K562 (cell line): ENCODE data around the gene AKAP6. TPM values are rescaled to one million over a fixed set of nuclear protein-coding genes. Genes with fewer than 3 reads are reported as not detected.
A peak's percentile ranks its signal among the peaks of the same experiment; 100 is the strongest.

ENCODE experiments used
- ATAC-seq: fragments of 200-7000 bp; cut with Tn5 transposase; 3 replicates; pipeline ENCODE4 v1.9.1; 2020; ENCODE audit warnings: moderate library complexity
- BruUV-seq: library from RNA; stranded (reverse); fragments of 400-500 nt; replicated peaks from 2 replicates; lab custom pipeline; 2021; lab: Mats Ljungman, UMichigan
- CTCF ChIA-PET: fragments of 300-600 bp; formaldehyde crosslinking; extraction: SDS; loops from one replicate; lab custom pipeline; 2021; ENCODE audit warnings: low intra/inter-chr PET ratio; lab: Yijun Ruan, JAX
- POLR2A ChIA-PET: fragments of 300-600, 350-650 bp; sonication (Branson Sonifier 250); formaldehyde crosslinking; extraction: SDS; loops from one replicate; lab custom pipeline; 2021; ENCODE audit warnings: antibody characterized with exemption, inconsistent platforms; lab: Yijun Ruan, JAX
- DNase-seq, 4 experiments: peaks; one replicate each; pipeline versions ENCODE4 v3.0.0 to v3.0.0-alpha.2; 2011 to 2018; ENCODE audit warnings: low spot score in 3 of 4, mixed read lengths in 3 of 4; ENCODE audit errors: extremely low read depth in 1 of 4
- FAIRE-seq: peaks from 2 replicates; lab custom pipeline; 2011; peaks lifted over from hg19 to GRCh38; lab: Jason Lieb, UNC
- H2AFZ ChIP-seq: 2 replicates; pipeline ENCODE4 v1.6.0; 2011; ENCODE audit warnings: low read depth, low read length, control low read depth, inconsistent platforms
- H3K27ac ChIP-seq: fragments of 200-600 bp; 3 replicates; pipeline ENCODE4 v1.8.0; 2011; ENCODE audit warnings: low read depth, mild to moderate bottlenecking, control low read depth, inconsistent platforms, low read length, moderate library complexity, mixed read lengths; ENCODE audit errors: extremely low read depth
- H3K27me3 ChIP-seq, 2 experiments: fragments of 300-600 bp in 1 of 2; 2 replicates in 1 of 2; 3 replicates in 1 of 2; pipeline versions ENCODE4 v1.6.0 to v1.8.0; 2011; ENCODE audit warnings: inconsistent platforms in 2 of 2, low read length in 2 of 2, mild to moderate bottlenecking in 1 of 2, mixed read lengths in 1 of 2, moderate library complexity in 1 of 2; ENCODE audit not compliant: control insufficient read depth in 2 of 2, insufficient read depth in 2 of 2
- H3K36me3 ChIP-seq: fragments of 300-600 bp; 3 replicates; pipeline ENCODE4 v1.8.0; 2011; ENCODE audit warnings: mild to moderate bottlenecking, low read length, inconsistent platforms; ENCODE audit not compliant: control insufficient read depth, insufficient read depth
- H3K4me1 ChIP-seq, 2 experiments: fragments of 200-600 bp in 1 of 2; replicated peaks in 1 of 2; 2 replicates in 1 of 2; 3 replicates in 1 of 2; pipeline versions ENCODE4 v1.5.1 to v1.8.0; 2011; ENCODE audit warnings: inconsistent platforms in 2 of 2, low read length in 2 of 2, mild to moderate bottlenecking in 1 of 2, mixed read lengths in 1 of 2, moderate library complexity in 1 of 2; ENCODE audit not compliant: control insufficient read depth in 2 of 2, insufficient read depth in 2 of 2
- H3K4me2 ChIP-seq: 2 replicates; pipeline ENCODE4 v1.6.1; 2011; ENCODE audit warnings: low read length, control low read depth, inconsistent platforms, mixed read lengths; ENCODE audit not compliant: insufficient read depth
- H3K4me3 ChIP-seq: fragments of 200-600 bp; sonication (generic), shearing (Covaris generic); 2 replicates; pipeline ENCODE4 v1.5.1; 2016; ENCODE audit warnings: control low read depth, inconsistent platforms
- H3K79me2 ChIP-seq: fragments of 200-600 bp; 3 replicates; pipeline ENCODE4 v1.8.0; 2011; ENCODE audit warnings: low read length, inconsistent platforms; ENCODE audit not compliant: control insufficient read depth, insufficient read depth
- H3K9ac ChIP-seq, 2 experiments: 2 replicates each; pipeline versions ENCODE4 v1.6.0 to v1.6.1; 2011; ENCODE audit warnings: low read depth in 2 of 2, low read length in 2 of 2, control low read depth in 1 of 2, inconsistent platforms in 1 of 2, mild to moderate bottlenecking in 1 of 2, mixed read lengths in 1 of 2; ENCODE audit not compliant: insufficient read depth in 1 of 2
- H3K9me1 ChIP-seq: one replicate; pipeline ENCODE4 v1.6.0; 2011; ENCODE audit warnings: inconsistent platforms, mild to moderate bottlenecking, low read length, moderate library complexity; ENCODE audit not compliant: control insufficient read depth, insufficient read depth
- H3K9me3 ChIP-seq: replicated peaks from 2 replicates; pipeline ENCODE4 v1.5.1; 2011; ENCODE audit warnings: low read depth, low read length, inconsistent platforms; ENCODE audit not compliant: control insufficient read depth, insufficient read depth
- H4K20me1 ChIP-seq: replicated peaks from 2 replicates; pipeline ENCODE4 v1.6.1; 2011; ENCODE audit warnings: low read length, inconsistent platforms, mixed read lengths; ENCODE audit not compliant: control insufficient read depth, insufficient read depth
- CCAR2 ChIP-seq: fragments of 200-400 bp; formaldehyde crosslinking; IDR thresholded peaks from 2 replicates; pipeline ENCODE4 v1.6.1; 2017; ENCODE audit warnings: mild to moderate bottlenecking, low read depth, low read length
- FOSL1 ChIP-seq: fragments of 200-800 bp; sonication (Bioruptor generic); conservative IDR thresholded peaks from 2 replicates; pipeline ENCODE4 v1.6.1; 2016; ENCODE audit warnings: missing genetic modification characterization, missing compliant biosample characterization
- RAD21 ChIP-seq, 2 experiments: fragments of 250-450 bp in 1 of 2; fragments of 450-650 bp in 1 of 2; sonication (Bioruptor Pico) in 1 of 2; formaldehyde crosslinking in 1 of 2; IDR thresholded peaks in 1 of 2; conservative IDR thresholded peaks in 1 of 2; 2 replicates each; pipeline versions ENCODE4 v1.4.0 to v1.8.0; 2020 to 2022; ENCODE audit warnings: mild to moderate bottlenecking in 2 of 2, moderate library complexity in 1 of 2
- SMC3 ChIP-seq: conservative IDR thresholded peaks from 2 replicates; pipeline ENCODE4 v1.6.1; 2011; ENCODE audit warnings: low read depth, low read length, improper control_type of control experiment; ENCODE audit not compliant: insufficient read depth
- TCFL5 ChIP-seq: fragments of 250-450 bp; sonication (Bioruptor Pico); conservative IDR thresholded peaks from 2 replicates; pipeline ENCODE4 v1.6.1; 2021; ENCODE audit warnings: mild to moderate bottlenecking, moderate library complexity, matching md5 sums
- ZNF347 ChIP-seq: fragments of 450-650 bp; formaldehyde crosslinking; IDR thresholded peaks from 2 replicates; pipeline ENCODE4 v1.4.0; 2020; ENCODE audit warnings: low read depth, mild to moderate bottlenecking, moderate library complexity
- WGBS: fragments of 100-300 bp; shearing (Covaris generic); methylation state at CpG from one replicate; pipeline ENCODE4 v1.1.6; 2016; ENCODE audit warnings: low coverage, mixed read lengths; ENCODE audit not compliant: insufficient coverage; ENCODE audit errors: missing lambda C conversion rate; 5-methylcytosine and 5-hydroxymethylcytosine counted together
- in situ Hi-C: fragments of 300-500 bp; cut with MboI; formaldehyde crosslinking; loops from 4 replicates; pipeline ENCODE4 v1.15.0; 2018; ENCODE audit warnings: inconsistent platforms, mixed read lengths
- intact Hi-C: fragments of 100-400 bp; cut with micrococcal nuclease; formaldehyde crosslinking; loops from 2 replicates; pipeline ENCODE4 v1.14.2; 2022
- polyA plus RNA-seq, 8 experiments: library from polyadenylated mRNA; depleted of rRNA in 4 of 8; stranded (reverse) in 5 of 8; unstranded in 3 of 8; fragments of >200 nt; fragmentation: Nextera tagmentation in 2 of 8; fragmentation: Illumina TruSeq in 1 of 8; extraction: Ambion mirVana in 2 of 8; extraction: Trizol in 1 of 8; gene quantifications; 2 replicates each; pipeline versions ENCODE4 v1.2.1 to v1.2.3, GENCODE V29; 2011 to 2014; ENCODE audit warnings: inconsistent platforms in 1 of 8, missing spikeins in 1 of 8
- total RNA-seq, 7 experiments: library from RNA; depleted of rRNA in 6 of 7; stranded (reverse); fragments of >200 nt in 6 of 7; fragmentation: Illumina TruSeq in 2 of 7; extraction: Trizol in 2 of 7; gene quantifications; 2 replicates each; pipeline versions ENCODE4 v1.2.1 to v1.2.3, GENCODE V29; 2011 to 2021; ENCODE audit warnings: low replicate concordance in 1 of 7
- TF ChIP-seq, protein P1 (sequence below): fragments of 450-650 bp; IDR thresholded peaks from 2 replicates; pipeline ENCODE4 v1.6.1; 2018; ENCODE audit warnings: mild to moderate bottlenecking, low read depth; ENCODE audit not compliant: partially characterized antibody
- TF ChIP-seq, protein P2 (sequence below), 3 experiments: IDR thresholded peaks in 2 of 3; conservative IDR thresholded peaks in 1 of 3; 2 replicates each; pipeline ENCODE4 v1.5.1; 2011 to 2012; ENCODE audit warnings: low read length in 3 of 3, mild to moderate bottlenecking in 3 of 3, control low read depth in 2 of 3, improper control_type of control experiment in 1 of 3, inconsistent platforms in 1 of 3, low read depth in 1 of 3, mixed read lengths in 1 of 3, moderate library complexity in 1 of 3; ENCODE audit not compliant: insufficient read depth in 2 of 3

The AKAP6 gene
- total and polyA plus RNA-seq, 9 of the 15 experiments (the other 6 are each of a cell fraction or from before 2014, with no cell fraction given), result 0.03 to 1.7 (median 0.48) TPM

DNA sequence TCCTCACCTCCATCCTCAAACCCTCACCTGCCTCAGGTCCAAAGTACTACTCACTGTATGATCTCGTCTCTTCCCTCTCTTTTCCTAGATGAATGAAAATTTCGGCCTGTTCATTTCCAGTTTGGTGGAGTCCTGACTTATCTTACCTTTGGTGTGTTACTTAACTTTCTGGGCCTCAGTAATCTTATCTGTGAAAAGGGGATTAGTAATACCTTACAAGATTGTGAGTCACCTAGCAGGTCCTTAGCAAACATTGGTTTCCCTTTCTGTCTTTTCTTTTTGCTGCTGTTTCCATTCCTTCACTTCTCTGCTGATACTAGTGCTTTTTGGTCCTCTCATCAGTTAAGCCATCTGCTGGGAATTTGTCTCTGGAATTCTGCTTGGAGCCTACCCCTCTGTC is 52.8 kb downstream of the AKAP6 start:
- no peaks in the 10 kb centered on the region for H3K36me3 ChIP-seq

DNA sequence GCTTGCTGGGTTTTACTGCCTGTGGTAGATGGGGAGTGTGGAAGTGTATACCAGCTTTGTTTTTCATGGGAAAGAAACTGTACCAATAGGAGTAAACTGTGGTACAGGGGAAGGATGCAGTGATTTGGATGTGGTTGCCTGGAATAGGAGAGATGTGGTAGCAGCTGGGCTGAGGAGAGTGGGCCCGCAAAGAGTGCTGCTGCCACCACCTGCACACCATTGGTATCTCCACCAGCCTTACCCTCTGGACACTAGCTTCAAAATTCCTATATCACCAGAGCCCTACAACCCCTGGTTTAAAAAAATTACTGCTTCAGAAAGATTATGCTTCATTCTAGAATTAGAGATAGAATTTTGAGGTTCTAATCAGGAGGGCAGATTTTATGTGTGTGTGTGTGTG is 53.6 kb downstream of the AKAP6 start:
- POLR2A ChIA-PET, result interaction anchor here (0.5 kb wide), 1 partner anchor 201 kb away, joined by 3 read pairs; no protein-coding TSS in a partner anchor
- in situ Hi-C loops, result no loop called here
- no peak for FAIRE-seq

More for the DNA sequence above, 52.8 kb downstream of the AKAP6 start:
- no peak overlapping the region for H3K4me3 ChIP-seq
- H2AFZ ChIP-seq, result no peak overlapping the region
- no peak for DNase-seq
- BruUV-seq, result no TSS peak
- H3K4me1 ChIP-seq, result 0 out of 5 replicates have a peak, but pooled peaks cover 0 to 2% of the 10 kb centered on the region in 2 experiments
- no peaks in the 10 kb centered on the region for H4K20me1 ChIP-seq
- ATAC-seq, result no peak
- H3K9me1 ChIP-seq, result no peaks in the 10 kb centered on the region
- POLR2A ChIA-PET, result no interaction called here
- CTCF ChIA-PET, result no interaction called here
- TF ChIP-seq TCFL5 (CRISPR knock-in tag) (no peak), FOSL1 (tag) (peak; percentile 53)
- no peak overlapping the region for H3K9ac ChIP-seq
- FAIRE-seq, result no peak
- H3K4me2 ChIP-seq, result no peak overlapping the region
- in situ Hi-C loops (no loop called here), intact Hi-C loops (loop anchor here (2.0 to 10.0 kb wide), 2 partner anchors 47 to 127 kb away; no protein-coding TSS in a partner anchor)
- H3K79me2 ChIP-seq, result no peaks in the 10 kb centered on the region
- no peaks in the 10 kb centered on the region for H3K9me3 ChIP-seq
- WGBS, result 14% methylated on average over 2 of the region's 2 CpGs
- H3K27ac ChIP-seq, result no peak overlapping the region
- H3K27me3 ChIP-seq, result no peaks in the 10 kb centered on the region

More for the DNA sequence above, 53.6 kb downstream of the AKAP6 start:
- TF ChIP-seq CCAR2 (no peak), SMC3 (0 out of 2 replicates have a peak, but pooled peaks have one; percentile 18), ZNF347 (CRISPR knock-in tag) (no peak), RAD21 (CRISPR knock-in tag; conservative IDR thresholded peaks at IDR 0.05 in 1 of 2, IDR thresholded peaks at IDR 0.05 in 1 of 2) (peak in 1 of 2 experiments; percentile 51; a peak in 2 of 4 replicates)
- TF ChIP-seq, protein P1, sequence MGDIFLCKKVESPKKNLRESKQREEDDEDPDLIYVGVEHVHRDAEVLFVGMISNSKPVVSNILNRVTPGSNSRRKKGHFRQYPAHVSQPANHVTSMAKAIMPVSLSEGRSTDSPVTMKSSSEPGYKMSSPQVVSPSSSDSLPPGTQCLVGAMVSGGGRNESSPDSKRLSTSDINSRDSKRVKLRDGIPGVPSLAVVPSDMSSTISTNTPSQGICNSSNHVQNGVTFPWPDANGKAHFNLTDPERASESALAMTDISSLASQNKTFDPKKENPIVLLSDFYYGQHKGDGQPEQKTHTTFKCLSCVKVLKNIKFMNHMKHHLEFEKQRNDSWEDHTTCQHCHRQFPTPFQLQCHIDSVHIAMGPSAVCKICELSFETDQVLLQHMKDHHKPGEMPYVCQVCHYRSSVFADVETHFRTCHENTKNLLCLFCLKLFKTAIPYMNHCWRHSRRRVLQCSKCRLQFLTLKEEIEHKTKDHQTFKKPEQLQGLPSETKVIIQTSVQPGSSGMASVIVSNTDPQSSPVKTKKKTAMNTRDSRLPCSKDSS, result no peak
- TF ChIP-seq, protein P2, sequence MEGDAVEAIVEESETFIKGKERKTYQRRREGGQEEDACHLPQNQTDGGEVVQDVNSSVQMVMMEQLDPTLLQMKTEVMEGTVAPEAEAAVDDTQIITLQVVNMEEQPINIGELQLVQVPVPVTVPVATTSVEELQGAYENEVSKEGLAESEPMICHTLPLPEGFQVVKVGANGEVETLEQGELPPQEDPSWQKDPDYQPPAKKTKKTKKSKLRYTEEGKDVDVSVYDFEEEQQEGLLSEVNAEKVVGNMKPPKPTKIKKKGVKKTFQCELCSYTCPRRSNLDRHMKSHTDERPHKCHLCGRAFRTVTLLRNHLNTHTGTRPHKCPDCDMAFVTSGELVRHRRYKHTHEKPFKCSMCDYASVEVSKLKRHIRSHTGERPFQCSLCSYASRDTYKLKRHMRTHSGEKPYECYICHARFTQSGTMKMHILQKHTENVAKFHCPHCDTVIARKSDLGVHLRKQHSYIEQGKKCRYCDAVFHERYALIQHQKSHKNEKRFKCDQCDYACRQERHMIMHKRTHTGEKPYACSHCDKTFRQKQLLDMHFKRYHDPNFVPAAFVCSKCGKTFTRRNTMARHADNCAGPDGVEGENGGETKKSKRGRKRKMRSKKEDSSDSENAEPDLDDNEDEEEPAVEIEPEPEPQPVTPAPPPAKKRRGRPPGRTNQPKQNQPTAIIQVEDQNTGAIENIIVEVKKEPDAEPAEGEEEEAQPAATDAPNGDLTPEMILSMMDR (IDR thresholded peaks at IDR 0.05 in 2 of 3, conservative IDR thresholded peaks at IDR 0.05 in 1 of 3; ENCODE audit: insufficient read depth in 2 of 3, low read depth in 1 of 3, low read length in 3 of 3), result peak; percentile 28 to 43 (median 32); a peak in 4 of 6 replicates
- CTCF ChIA-PET, result no interaction called here
- Histone ChIP-seq H3K27me3 (no peaks in the 10 kb centered on the region), H2AFZ (no peak overlapping the region), H3K4me1 (0 out of 5 replicates have a peak, but pooled peaks cover 0 to 2% of the 10 kb centered on the region in 2 experiments), H3K9me1 (no peaks in the 10 kb centered on the region), H3K9me3 (no peaks in the 10 kb centered on the region), H3K36me3 (no peaks in the 10 kb centered on the region), H3K27ac (no peak overlapping the region), H3K4me3 (no peak overlapping the region), H3K4me2 (no peak overlapping the region), H3K9ac (no peak overlapping the region), H4K20me1 (no peaks in the 10 kb centered on the region), H3K79me2 (no peaks in the 10 kb centered on the region)
- no TSS peak for BruUV-seq
- peak in 1 of 4 experiments; percentile 12 for DNase-seq
- 29% methylated on average over 1 of the region's 1 CpG for WGBS
- peak; percentile 74; the same call in 2 of the 3 replicates for ATAC-seq
- intact Hi-C loops, result loop anchor here (2.0 to 10.0 kb wide), 2 partner anchors 48 to 128 kb away; no protein-coding TSS in a partner anchor
